HEK293 (cell line): ENCODE results near the gene ATAD2B.
A peak's percentile ranks its signal among the peaks of the same experiment; 100 is the strongest.

Experiments used
- CTCF ChIA-PET: fragments of 350-600 bp; formaldehyde crosslinking; extraction: SDS; loops from one replicate; lab custom pipeline; 2021; ENCODE audit warnings: antibody characterized with exemption; lab: Yijun Ruan, JAX
- POLR2A ChIA-PET: fragments of 300-600 bp; formaldehyde crosslinking; extraction: SDS; loops from one replicate; lab custom pipeline; 2020; ENCODE audit warnings: antibody characterized with exemption, inconsistent platforms; lab: Yijun Ruan, JAX
- H3K27ac ChIP-seq: fragments of 200-500 bp; sonication (Bioruptor generic); 2 replicates; pipeline ENCODE4 v1.5.1; 2014; ENCODE audit warnings: low read depth, low read length, control low read depth, inconsistent platforms; ENCODE audit errors: extremely low read depth
- H3K36me3 ChIP-seq, 2 experiments: fragments of 200-500 bp in 1 of 2; sonication (Bioruptor generic) in 1 of 2; 1 replicate in 1 of 2; 2 replicates in 1 of 2; pipeline ENCODE4 v1.5.1; 2014 to 2017; ENCODE audit warnings: inconsistent platforms in 2 of 2, low read length in 2 of 2; ENCODE audit not compliant: control insufficient read depth in 2 of 2, insufficient read depth in 1 of 2
- H3K4me1 ChIP-seq: fragments of 200-500 bp; sonication (Bioruptor generic); 2 replicates; pipeline ENCODE4 v1.5.1; 2014; ENCODE audit warnings: mild to moderate bottlenecking, low read length, inconsistent platforms; ENCODE audit not compliant: control insufficient read depth, insufficient read depth
- H3K4me3 ChIP-seq: 2 replicates; pipeline ENCODE4 v1.5.1; 2011; ENCODE audit warnings: low read depth, mild to moderate bottlenecking, control low read depth, low read length, moderate library complexity
- H3K9me3 ChIP-seq: fragments of 200-500 bp; sonication (Bioruptor generic); 2 replicates; pipeline ENCODE4 v1.5.1; 2014; ENCODE audit warnings: low read depth, low read length, inconsistent platforms; ENCODE audit not compliant: control insufficient read depth, insufficient read depth
- FEZF1 ChIP-seq: fragments of 450-650 bp; formaldehyde crosslinking; IDR thresholded peaks from 2 replicates; pipeline ENCODE4 v1.5.1; 2016; ENCODE audit warnings: missing biosample characterization, missing genetic modification characterization
- GFI1B ChIP-seq: fragments of 450-650 bp; formaldehyde crosslinking; IDR thresholded peaks from 2 replicates; pipeline ENCODE4 v1.5.1; 2016; ENCODE audit warnings: missing biosample characterization, missing genetic modification characterization
- GLI4 ChIP-seq: fragments of 450-650 bp; formaldehyde crosslinking; IDR thresholded peaks from 2 replicates; pipeline ENCODE4 v1.5.1; 2016; ENCODE audit warnings: missing biosample characterization, missing genetic modification characterization
- HOXA7 ChIP-seq: sonication (generic); formaldehyde crosslinking; IDR thresholded peaks from 2 replicates; pipeline ENCODE4 v1.8.1; 2022; ENCODE audit warnings: missing genetic modification reagents, borderline replicate concordance
- KLF10 ChIP-seq: fragments of 450-650 bp; IDR thresholded peaks from 2 replicates; pipeline ENCODE4 v1.5.1; 2018; ENCODE audit warnings: missing biosample characterization, mild to moderate bottlenecking, missing genetic modification characterization
- KLF9 ChIP-seq: fragments of 450-650 bp; formaldehyde crosslinking; IDR thresholded peaks from 2 replicates; pipeline ENCODE4 v1.5.1; 2016; ENCODE audit warnings: missing biosample characterization, missing genetic modification characterization, low read depth
- MYNN ChIP-seq: fragments of 450-650 bp; formaldehyde crosslinking; IDR thresholded peaks from 2 replicates; pipeline ENCODE4 v1.5.1; 2016; ENCODE audit warnings: missing biosample characterization, missing genetic modification characterization, borderline replicate concordance
- SCRT2 ChIP-seq: fragments of 450-650 bp; formaldehyde crosslinking; IDR thresholded peaks from 2 replicates; pipeline ENCODE4 v1.5.1; 2016; ENCODE audit warnings: missing biosample characterization, missing genetic modification characterization
- WT1 ChIP-seq: fragments of 450-650 bp; formaldehyde crosslinking; IDR thresholded peaks from 2 replicates; pipeline ENCODE4 v1.5.1; 2016; ENCODE audit warnings: missing biosample characterization, missing genetic modification characterization
- YY2 ChIP-seq: fragments of 450-650 bp; formaldehyde crosslinking; IDR thresholded peaks from 2 replicates; pipeline ENCODE4 v1.5.1; 2016; ENCODE audit warnings: missing biosample characterization, missing genetic modification characterization
- ZBTB17 ChIP-seq: fragments of 450-650 bp; formaldehyde crosslinking; IDR thresholded peaks from 2 replicates; pipeline ENCODE4 v1.5.1; 2016; ENCODE audit warnings: missing biosample characterization, missing genetic modification characterization
- ZFP41 ChIP-seq: fragments of 450-650 bp; formaldehyde crosslinking; IDR thresholded peaks from 2 replicates; pipeline ENCODE4 v1.5.1; 2016; ENCODE audit warnings: missing biosample characterization, missing genetic modification characterization, borderline replicate concordance
- ZIC2 ChIP-seq: fragments of 450-650 bp; formaldehyde crosslinking; IDR thresholded peaks from 2 replicates; pipeline ENCODE4 v1.5.1; 2016; ENCODE audit warnings: missing biosample characterization, missing genetic modification characterization
- ZNF23 ChIP-seq: fragments of 450-650 bp; formaldehyde crosslinking; IDR thresholded peaks from 2 replicates; pipeline ENCODE4 v1.5.1; 2016; ENCODE audit warnings: missing biosample characterization, missing genetic modification characterization, borderline replicate concordance
- ZNF266 ChIP-seq: fragments of 450-650 bp; formaldehyde crosslinking; IDR thresholded peaks from 2 replicates; pipeline ENCODE4 v1.5.1; 2016; ENCODE audit warnings: missing biosample characterization, missing genetic modification characterization, low read depth
- ZNF302 ChIP-seq: fragments of 450-650 bp; formaldehyde crosslinking; IDR thresholded peaks from 2 replicates; pipeline ENCODE4 v1.5.1; 2016; ENCODE audit warnings: missing biosample characterization, missing genetic modification characterization, low read depth
- ZNF354C ChIP-seq: fragments of 450-650 bp; formaldehyde crosslinking; IDR thresholded peaks from 2 replicates; pipeline ENCODE4 v1.5.1; 2016; ENCODE audit warnings: missing biosample characterization, missing genetic modification characterization, low read depth, borderline replicate concordance
- ZNF514 ChIP-seq: fragments of 450-650 bp; formaldehyde crosslinking; IDR thresholded peaks from 2 replicates; pipeline ENCODE4 v1.5.1; 2016; ENCODE audit warnings: missing biosample characterization, missing genetic modification characterization
- ZNF521 ChIP-seq: fragments of 450-650 bp; formaldehyde crosslinking; IDR thresholded peaks from 2 replicates; pipeline ENCODE4 v1.5.1; 2017; ENCODE audit warnings: missing biosample characterization, mild to moderate bottlenecking, missing genetic modification characterization
- ZNF544 ChIP-seq: fragments of 450-650 bp; formaldehyde crosslinking; IDR thresholded peaks from 2 replicates; pipeline ENCODE4 v1.5.0; 2017; ENCODE audit warnings: missing biosample characterization, missing genetic modification characterization
- ZNF555 ChIP-seq: fragments of 450-650 bp; formaldehyde crosslinking; conservative IDR thresholded peaks from 2 replicates; pipeline ENCODE4 v1.5.1; 2017; ENCODE audit warnings: missing biosample characterization, mild to moderate bottlenecking, missing genetic modification characterization, inconsistent platforms
- ZNF558 ChIP-seq: fragments of 450-650 bp; formaldehyde crosslinking; IDR thresholded peaks from 2 replicates; pipeline ENCODE4 v1.5.1; 2016; ENCODE audit warnings: missing biosample characterization, missing genetic modification characterization
- ZNF610 ChIP-seq: fragments of 450-650 bp; formaldehyde crosslinking; IDR thresholded peaks from 2 replicates; pipeline ENCODE4 v1.5.1; 2016; ENCODE audit warnings: missing biosample characterization, missing genetic modification characterization, borderline replicate concordance
- ZNF658 ChIP-seq: fragments of 450-650 bp; formaldehyde crosslinking; IDR thresholded peaks from 2 replicates; pipeline ENCODE4; 2016; ENCODE audit warnings: missing biosample characterization, missing genetic modification characterization
- ZNF747 ChIP-seq: fragments of 450-650 bp; formaldehyde crosslinking; IDR thresholded peaks from 2 replicates; pipeline ENCODE4 v1.5.1; 2016; ENCODE audit warnings: missing biosample characterization, missing genetic modification characterization
- ZNF76 ChIP-seq: fragments of 450-650 bp; formaldehyde crosslinking; IDR thresholded peaks from 2 replicates; pipeline ENCODE4; 2016; ENCODE audit warnings: low read depth, missing biosample characterization, missing genetic modification characterization, borderline replicate concordance
- ZNF837 ChIP-seq: fragments of 450-650 bp; formaldehyde crosslinking; IDR thresholded peaks from 2 replicates; pipeline ENCODE4 v1.5.1; 2016; ENCODE audit warnings: missing biosample characterization, missing genetic modification characterization
- ZSCAN30 ChIP-seq: fragments of 450-650 bp; IDR thresholded peaks from 2 replicates; pipeline ENCODE4 v1.5.1; 2018; ENCODE audit warnings: missing biosample characterization, mild to moderate bottlenecking, missing genetic modification characterization, moderate library complexity
- TF ChIP-seq, protein P1 (sequence below): fragments of 450-650 bp; formaldehyde crosslinking; IDR thresholded peaks from 2 replicates; pipeline ENCODE4 v1.5.1; 2016; ENCODE audit warnings: missing biosample characterization, missing genetic modification characterization
- TF ChIP-seq, protein P2 (sequence below): fragments of 450-650 bp; formaldehyde crosslinking; IDR thresholded peaks from 2 replicates; pipeline ENCODE4 v1.5.1; 2016; ENCODE audit warnings: missing biosample characterization, missing genetic modification characterization
- TF ChIP-seq, protein P3 (sequence below): fragments of 450-650 bp; IDR thresholded peaks from 2 replicates; pipeline ENCODE4 v1.5.1; 2018; ENCODE audit warnings: missing biosample characterization, mild to moderate bottlenecking, missing genetic modification characterization

The ATAD2B gene

DNA sequence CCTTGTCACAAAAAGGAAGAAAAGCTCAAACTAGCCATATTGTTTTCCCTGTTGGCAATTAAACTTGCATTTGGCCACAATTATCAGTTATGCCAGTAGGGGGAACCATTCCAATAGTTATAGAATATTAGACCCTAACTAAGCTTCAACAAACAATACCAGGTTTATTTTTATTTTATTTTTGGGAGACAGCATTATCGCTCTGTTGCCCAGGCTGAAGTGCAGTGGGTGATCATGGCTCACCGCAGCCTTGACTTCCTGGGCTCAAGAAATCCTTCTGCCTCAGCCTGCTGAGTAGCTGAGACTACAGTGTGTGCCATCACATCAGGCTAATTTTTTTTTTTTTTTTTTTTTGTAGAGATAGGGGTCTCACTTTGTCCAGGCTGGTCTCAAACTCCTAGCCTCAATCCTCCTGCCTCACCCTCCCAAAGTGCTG is 102.1 kb downstream of the ATAD2B start (continued):
- no peak for TF ChIP-seq HOXA7
- TF ChIP-seq YY2: no peak
- TF ChIP-seq ZNF514 (tag by site-specific recombination): no peak
- no peak for TF ChIP-seq ZNF558
- peak; percentile 45; the same call in 1 of the 2 replicates for TF ChIP-seq ZBTB17
- TF ChIP-seq ZNF266 (tag by site-specific recombination): no peak
- TF ChIP-seq, protein P1, sequence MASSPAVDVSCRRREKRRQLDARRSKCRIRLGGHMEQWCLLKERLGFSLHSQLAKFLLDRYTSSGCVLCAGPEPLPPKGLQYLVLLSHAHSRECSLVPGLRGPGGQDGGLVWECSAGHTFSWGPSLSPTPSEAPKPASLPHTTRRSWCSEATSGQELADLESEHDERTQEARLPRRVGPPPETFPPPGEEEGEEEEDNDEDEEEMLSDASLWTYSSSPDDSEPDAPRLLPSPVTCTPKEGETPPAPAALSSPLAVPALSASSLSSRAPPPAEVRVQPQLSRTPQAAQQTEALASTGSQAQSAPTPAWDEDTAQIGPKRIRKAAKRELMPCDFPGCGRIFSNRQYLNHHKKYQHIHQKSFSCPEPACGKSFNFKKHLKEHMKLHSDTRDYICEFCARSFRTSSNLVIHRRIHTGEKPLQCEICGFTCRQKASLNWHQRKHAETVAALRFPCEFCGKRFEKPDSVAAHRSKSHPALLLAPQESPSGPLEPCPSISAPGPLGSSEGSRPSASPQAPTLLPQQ (tag by site-specific recombination): no peak
- no peak for TF ChIP-seq KLF9 (tag by site-specific recombination)
- TF ChIP-seq ZNF354C (tag by site-specific recombination): no peak
- no peak for TF ChIP-seq ZNF76 (tag by site-specific recombination)
- TF ChIP-seq SCRT2 (tag by site-specific recombination): no peak
- TF ChIP-seq MYNN: no peak
- TF ChIP-seq ZNF23: no peak
- no peak for TF ChIP-seq ZNF521
- TF ChIP-seq ZFP41 (tag by site-specific recombination): no peak
- TF ChIP-seq, all 188 proteins: peak for 4

DNA sequence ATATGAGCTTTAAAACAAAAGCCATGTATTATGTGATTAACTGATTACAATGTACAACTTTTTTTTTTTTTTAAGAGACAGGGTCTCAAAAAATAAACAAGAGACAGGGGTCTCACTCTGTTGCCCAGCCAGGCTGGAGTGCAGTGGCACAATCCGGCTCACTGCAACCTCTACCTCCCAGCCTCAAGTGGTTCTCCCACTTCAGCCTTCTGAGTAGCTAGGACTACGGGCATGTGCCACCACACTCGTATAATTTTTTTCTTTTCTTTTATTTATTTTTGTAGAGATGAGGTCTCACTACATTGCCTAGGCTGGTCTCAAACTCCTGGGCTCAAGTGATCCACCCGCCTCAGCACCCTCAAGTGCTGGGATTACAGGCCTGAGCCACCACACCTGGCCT is 103.1 kb downstream of the ATAD2B start:
- ChIA-PET POLR2A (interaction anchor here (2.2 kb wide), 1 partner anchor 103 kb away, joined by 10 read pairs; the partner anchor contains the start of gene ATAD2B), CTCF (interaction anchor here (0.6 to 2.9 kb wide), 23 partner anchors 8 to 1690 kb away, joined by 3 to 28 read pairs (median 5); partner anchors contain the start of genes ATAD2B and TP53I3)
- TF ChIP-seq ZNF747 (tag by site-specific recombination): no peak
- TF ChIP-seq, protein P2, sequence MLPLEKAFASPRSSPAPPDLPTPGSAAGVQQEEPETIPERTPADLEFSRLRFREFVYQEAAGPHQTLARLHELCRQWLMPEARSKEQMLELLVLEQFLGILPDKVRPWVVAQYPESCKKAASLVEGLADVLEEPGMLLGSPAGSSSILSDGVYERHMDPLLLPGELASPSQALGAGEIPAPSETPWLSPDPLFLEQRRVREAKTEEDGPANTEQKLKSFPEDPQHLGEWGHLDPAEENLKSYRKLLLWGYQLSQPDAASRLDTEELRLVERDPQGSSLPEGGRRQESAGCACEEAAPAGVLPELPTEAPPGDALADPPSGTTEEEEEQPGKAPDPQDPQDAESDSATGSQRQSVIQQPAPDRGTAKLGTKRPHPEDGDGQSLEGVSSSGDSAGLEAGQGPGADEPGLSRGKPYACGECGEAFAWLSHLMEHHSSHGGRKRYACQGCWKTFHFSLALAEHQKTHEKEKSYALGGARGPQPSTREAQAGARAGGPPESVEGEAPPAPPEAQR (tag by site-specific recombination): no peak
- no peak for TF ChIP-seq ZNF544 (tag by site-specific recombination)
- H3K4me1 ChIP-seq: no peaks in the 10 kb centered on the region
- peaks cover 3 to 7% of the 10 kb centered on the region in 2 experiments for H3K36me3 ChIP-seq
- no peaks in the 10 kb centered on the region for H3K9me3 ChIP-seq
- H3K4me3 ChIP-seq: no peak overlapping the region
- no peak overlapping the region for H3K27ac ChIP-seq

DNA sequence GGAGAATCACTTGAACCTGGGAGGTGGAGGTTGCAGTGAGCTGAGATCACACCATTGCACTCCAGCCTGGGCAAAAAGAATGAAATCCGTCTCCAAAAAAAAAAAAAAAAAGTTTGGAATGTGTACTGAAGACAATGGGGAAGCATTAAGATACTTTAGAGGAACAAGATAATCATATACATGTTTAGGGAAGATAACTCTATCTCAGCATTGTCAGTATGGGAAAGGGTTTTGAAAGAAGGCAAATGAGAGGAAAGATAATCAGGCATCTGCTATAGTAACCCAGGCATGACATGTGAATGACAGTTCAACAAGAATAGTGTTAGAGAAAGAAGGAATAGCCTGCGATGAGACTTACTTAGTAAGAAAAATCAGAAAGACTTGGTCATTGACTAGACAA is 112.0 kb downstream of the ATAD2B start:
- Histone ChIP-seq H3K4me1 (no peaks in the 10 kb centered on the region), H3K36me3 (no peaks in the 10 kb centered on the region; a peak in 1 of 3 replicates), H3K4me3 (no peak overlapping the region), H3K27ac (no peak overlapping the region), H3K9me3 (no peaks in the 10 kb centered on the region)
- ChIA-PET POLR2A (no interaction called here), CTCF (interaction anchor here (0.5 to 2.4 kb wide), 3 partner anchors 9 to 426 kb away, joined by 3 to 21 read pairs (median 5); partner anchors contain the start of gene TP53I3)
- TF ChIP-seq WT1 (tag by site-specific recombination): no peak
- TF ChIP-seq ZSCAN30: no peak
- no peak for TF ChIP-seq FEZF1 (tag by site-specific recombination)
- no peak for TF ChIP-seq ZNF658 (tag by site-specific recombination)
- TF ChIP-seq, protein P3, sequence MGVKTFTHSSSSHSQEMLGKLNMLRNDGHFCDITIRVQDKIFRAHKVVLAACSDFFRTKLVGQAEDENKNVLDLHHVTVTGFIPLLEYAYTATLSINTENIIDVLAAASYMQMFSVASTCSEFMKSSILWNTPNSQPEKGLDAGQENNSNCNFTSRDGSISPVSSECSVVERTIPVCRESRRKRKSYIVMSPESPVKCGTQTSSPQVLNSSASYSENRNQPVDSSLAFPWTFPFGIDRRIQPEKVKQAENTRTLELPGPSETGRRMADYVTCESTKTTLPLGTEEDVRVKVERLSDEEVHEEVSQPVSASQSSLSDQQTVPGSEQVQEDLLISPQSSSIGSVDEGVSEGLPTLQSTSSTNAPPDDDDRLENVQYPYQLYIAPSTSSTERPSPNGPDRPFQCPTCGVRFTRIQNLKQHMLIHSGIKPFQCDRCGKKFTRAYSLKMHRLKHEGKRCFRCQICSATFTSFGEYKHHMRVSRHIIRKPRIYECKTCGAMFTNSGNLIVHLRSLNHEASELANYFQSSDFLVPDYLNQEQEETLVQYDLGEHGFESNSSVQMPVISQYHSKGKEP: no peak
- TF ChIP-seq GLI4 (tag by site-specific recombination): no peak
- no peak for TF ChIP-seq ZNF555 (tag by site-specific recombination)
- TF ChIP-seq ZNF610 (tag by site-specific recombination): no peak
- no peak for TF ChIP-seq ZNF837 (tag by site-specific recombination)
- TF ChIP-seq ZNF302 (tag by site-specific recombination): no peak
- no peak for TF ChIP-seq GFI1B (tag by site-specific recombination)
- no peak for TF ChIP-seq KLF10 (tag by site-specific recombination)
- TF ChIP-seq ZIC2 (tag by site-specific recombination): no peak
